Activated CD4-positive, alpha-beta T cell treated with anti-CD3 and anti-CD28 coated beads for 4 hours (primary cell): ENCODE measurements around the gene PARD3B.

Experiments
- DNase-seq, 2 donors: peaks; one replicate each; pipeline ENCODE4 v3.0.0-alpha.2; 2020

The PARD3B gene

GRCh38 chr2:205220559-205220958 is 675.3 kb downstream of the PARD3B start:
- no peak for DNase-seq

- no peak for DNase-seq
Measured at GRCh38 chr2:205232086-205232485, 686.8 kb downstream of the PARD3B start.

- no peak for DNase-seq
Measured at GRCh38 chr2:205235434-205235833, 690.2 kb downstream of the PARD3B start.

- DNase-seq, result no peak
Measured at GRCh38 chr2:205237524-205237923, 692.2 kb downstream of the PARD3B start.

- no peak for DNase-seq
Measured at GRCh38 chr2:205245001-205245400, 699.7 kb downstream of the PARD3B start.

GRCh38 chr2:205245652-205246051 is 700.4 kb downstream of the PARD3B start:
- DNase-seq, result no peak

- no peak for DNase-seq
Measured at GRCh38 chr2:205259121-205259520, 713.8 kb downstream of the PARD3B start.

- DNase-seq, result no peak
Measured at GRCh38 chr2:205261516-205262020, 716.3 kb downstream of the PARD3B start.

GRCh38 chr2:205267323-205267722 is 722.0 kb downstream of the PARD3B start:
- DNase-seq, result no peak

GRCh38 chr2:205270689-205271088 is 725.4 kb downstream of the PARD3B start:
- DNase-seq, result no peak

- DNase-seq, result no peak
Measured at GRCh38 chr2:205273148-205273547, 727.9 kb downstream of the PARD3B start.

- DNase-seq, result no peak
Measured at GRCh38 chr2:205273627-205274026, 728.4 kb downstream of the PARD3B start.

GRCh38 chr2:205274801-205275200 is 729.5 kb downstream of the PARD3B start:
- no peak for DNase-seq

- no peak for DNase-seq
Measured at GRCh38 chr2:205276116-205276777, 731.0 kb downstream of the PARD3B start.

GRCh38 chr2:205280596-205281236 is 735.4 kb downstream of the PARD3B start:
- DNase-seq, result no peak

- DNase-seq, result no peak
Measured at GRCh38 chr2:205283736-205284270, 738.5 kb downstream of the PARD3B start.

GRCh38 chr2:205284334-205284733 is 739.1 kb downstream of the PARD3B start:
- no peak for DNase-seq

- no peak for DNase-seq
Measured at GRCh38 chr2:205287316-205287715, 742.0 kb downstream of the PARD3B start.

- DNase-seq, result no peak
Measured at GRCh38 chr2:205288686-205289085, 743.4 kb downstream of the PARD3B start.

GRCh38 chr2:205290299-205290698 is 745.0 kb downstream of the PARD3B start:
- DNase-seq, result no peak

- no peak for DNase-seq
Measured at GRCh38 chr2:205292665-205293295, 747.5 kb downstream of the PARD3B start.

- DNase-seq, result no peak
Measured at GRCh38 chr2:205293559-205293958, 748.3 kb downstream of the PARD3B start.

- DNase-seq, result no peak
Measured at GRCh38 chr2:205296959-205297358, 751.7 kb downstream of the PARD3B start.

GRCh38 chr2:205297368-205297767 is 752.1 kb downstream of the PARD3B start:
- DNase-seq, result no peak
